Activated CD4-positive, alpha-beta T cell treated with anti-CD3 and anti-CD28 coated beads for 24 hours (primary cell): Measurements from ENCODE around the gene TUNAR.
"Not testable (repeated sequence)": the region's sequence is repeated elsewhere in the genome, so short reads cannot be mapped to it uniquely, and the experiment has no call there.

Source experiments
- DNase-seq, 2 donors: peaks; one replicate each; pipeline ENCODE4 v3.0.0-alpha.2; 2020; ENCODE audit warnings: low read depth in 2 of 2

TUNAR gene

DNA sequence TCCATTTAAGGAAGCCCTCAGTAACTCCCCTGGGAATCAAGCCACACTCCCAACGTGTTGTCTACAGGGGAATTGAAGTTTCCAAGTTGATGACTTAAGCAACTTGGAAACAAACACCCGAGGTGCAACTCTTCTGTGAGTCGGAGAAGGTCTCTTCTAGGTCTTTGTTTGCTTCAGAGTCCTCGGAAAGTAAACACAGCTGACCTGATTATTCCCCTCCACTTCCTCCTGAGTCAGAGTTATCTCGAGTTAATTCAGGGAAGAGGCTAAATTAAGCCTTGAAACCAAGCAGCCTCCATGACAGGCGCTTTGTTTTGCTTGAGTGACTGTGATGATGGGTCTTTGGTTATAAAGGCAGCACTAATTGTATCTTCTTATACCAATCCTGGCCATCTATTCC is 41.8 kb downstream of the TUNAR start:
- DNase-seq, result no peak

GRCh38 chr14:95920769-95921438 is 44.3 kb downstream of the TUNAR start:
- DNase-seq, result no peak

- no peak for DNase-seq
Measured at GRCh38 chr14:95922080-95922479, 45.4 kb downstream of the TUNAR start.

- DNase-seq, result no peak
Measured at GRCh38 chr14:95928751-95929150, 52.1 kb downstream of the TUNAR start.

DNA sequence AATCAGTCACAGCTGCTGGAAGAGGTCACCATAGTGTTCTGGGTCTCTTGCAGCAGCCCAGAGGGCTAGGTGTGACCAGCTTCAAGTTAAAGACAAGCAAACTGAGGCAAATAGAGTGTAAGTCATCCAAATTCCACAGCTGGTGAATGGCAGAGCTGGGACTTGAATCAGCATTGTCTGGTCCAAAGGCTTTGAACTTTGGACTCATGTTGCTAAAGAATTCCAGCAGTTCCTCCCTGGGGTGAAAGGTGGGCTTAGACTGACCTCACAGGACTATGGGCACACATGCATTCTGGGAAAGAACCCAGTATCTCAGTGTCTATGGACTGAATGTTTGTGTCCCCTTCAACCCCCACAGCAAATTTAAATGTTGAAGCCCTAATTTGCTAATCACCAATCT is 54.8 kb downstream of the TUNAR start:
- DNase-seq, result no peak

- DNase-seq, result no peak
Measured at GRCh38 chr14:95935228-95935822, 58.7 kb downstream of the TUNAR start.

DNA sequence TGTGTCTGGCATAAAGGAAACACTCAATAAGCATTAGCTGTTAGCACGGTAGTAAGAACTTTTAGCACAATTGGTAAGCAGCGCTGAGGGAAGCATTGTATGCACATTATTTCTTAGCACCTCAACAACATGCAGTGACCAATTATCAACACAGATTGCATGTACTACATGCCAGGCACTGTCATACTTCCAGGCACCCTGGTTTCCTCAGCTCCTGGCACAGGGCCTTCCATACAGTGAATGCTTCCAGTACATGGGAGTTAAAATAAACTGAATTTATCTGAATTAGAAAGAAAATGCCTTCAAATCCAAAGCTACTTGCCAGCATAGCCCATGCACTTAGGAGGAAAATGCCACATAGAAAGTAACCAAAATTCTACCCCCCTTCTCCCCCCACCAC is 59.4 kb downstream of the TUNAR start:
- DNase-seq, result no peak

- no peak for DNase-seq
Measured at GRCh38 chr14:95939335-95939734, 62.7 kb downstream of the TUNAR start.

DNA sequence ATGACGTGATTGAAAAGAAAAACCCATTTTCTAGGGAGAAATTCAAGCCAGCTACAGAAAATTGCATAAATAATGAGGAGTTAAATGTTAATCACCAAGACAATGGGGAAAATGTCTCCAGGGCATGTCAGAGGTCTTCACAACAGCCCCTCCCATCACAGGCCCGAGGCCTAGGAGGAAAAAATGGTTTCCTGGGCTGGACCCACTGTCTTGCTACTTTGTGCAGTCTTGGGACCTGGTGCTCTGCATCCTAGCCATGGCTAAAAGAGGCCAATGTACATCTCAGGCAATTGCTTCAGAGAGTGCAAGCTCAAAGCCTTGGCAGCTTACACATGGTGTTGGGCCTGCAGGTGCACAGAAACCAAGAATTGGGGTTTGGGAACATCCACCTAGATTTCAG is 65.3 kb downstream of the TUNAR start:
- DNase-seq, result no peak

DNA sequence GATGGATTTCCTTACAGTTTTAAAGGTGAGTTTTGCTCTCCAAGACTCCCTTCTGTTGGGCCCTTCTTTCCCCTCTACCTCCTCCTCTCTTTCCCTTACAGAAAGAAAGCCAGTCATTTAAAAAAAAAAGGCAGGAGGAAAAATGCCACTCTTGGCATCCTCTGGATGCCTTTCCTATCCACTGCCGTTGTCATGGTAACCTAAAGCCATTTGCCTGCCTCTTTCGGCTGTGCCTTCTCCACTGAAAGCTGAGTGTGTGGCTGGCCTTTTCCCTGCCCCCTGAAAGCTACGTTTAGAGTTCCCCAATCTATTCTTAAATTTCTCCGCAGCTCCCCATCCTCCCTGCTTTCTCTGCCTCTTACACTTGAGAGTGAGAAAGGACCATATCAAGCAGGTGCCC is 67.1 kb downstream of the TUNAR start:
- DNase-seq, result no peak

- no peak for DNase-seq
Measured at GRCh38 chr14:95944462-95944861, 67.8 kb downstream of the TUNAR start.

DNA sequence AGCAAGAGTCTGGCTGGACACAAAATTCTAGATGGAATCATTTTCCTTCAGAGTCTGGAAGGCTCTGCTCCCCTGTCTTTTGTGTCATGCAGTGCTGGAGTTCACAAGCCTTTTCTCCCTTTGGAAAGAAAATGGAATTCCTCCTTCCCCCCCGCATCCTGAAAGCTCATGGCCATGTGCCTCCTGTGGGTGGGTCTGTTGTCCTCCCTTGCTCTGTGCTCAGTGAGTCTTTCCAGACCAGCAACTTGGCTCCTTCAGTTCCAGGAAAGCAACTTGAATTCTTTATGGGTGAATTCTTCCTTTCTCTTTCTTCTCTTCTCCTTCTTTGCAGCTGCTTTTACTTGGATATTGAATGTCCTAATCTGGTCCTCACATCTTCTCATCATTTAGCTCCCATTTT is 70.2 kb downstream of the TUNAR start:
- DNase-seq, result no peak

DNA sequence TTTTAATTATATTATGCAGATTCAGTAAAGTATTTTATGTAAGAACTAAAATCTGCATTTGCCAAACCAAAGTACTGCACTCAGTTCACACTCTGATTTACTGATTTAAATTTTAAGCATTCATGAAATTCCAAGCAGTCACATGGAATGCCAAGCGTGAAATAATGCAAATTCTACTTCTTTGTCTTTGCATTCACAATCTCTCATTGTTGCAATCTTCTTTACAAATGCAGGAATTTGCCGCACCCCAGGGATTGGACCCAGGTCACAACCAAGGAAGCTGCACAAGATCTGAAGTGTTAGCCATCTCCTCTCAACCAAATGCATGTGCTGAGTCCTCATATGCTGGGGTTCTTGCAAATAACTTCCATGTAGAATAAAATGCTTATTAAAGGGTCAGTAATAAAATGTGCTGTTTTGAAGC is 71.9 kb downstream of the TUNAR start:
- DNase-seq, result no peak

- DNase-seq, result no peak
Measured at GRCh38 chr14:95951359-95951758, 74.7 kb downstream of the TUNAR start.

- no peak for DNase-seq
Measured at GRCh38 chr14:95953111-95953724, 76.6 kb downstream of the TUNAR start.

DNA sequence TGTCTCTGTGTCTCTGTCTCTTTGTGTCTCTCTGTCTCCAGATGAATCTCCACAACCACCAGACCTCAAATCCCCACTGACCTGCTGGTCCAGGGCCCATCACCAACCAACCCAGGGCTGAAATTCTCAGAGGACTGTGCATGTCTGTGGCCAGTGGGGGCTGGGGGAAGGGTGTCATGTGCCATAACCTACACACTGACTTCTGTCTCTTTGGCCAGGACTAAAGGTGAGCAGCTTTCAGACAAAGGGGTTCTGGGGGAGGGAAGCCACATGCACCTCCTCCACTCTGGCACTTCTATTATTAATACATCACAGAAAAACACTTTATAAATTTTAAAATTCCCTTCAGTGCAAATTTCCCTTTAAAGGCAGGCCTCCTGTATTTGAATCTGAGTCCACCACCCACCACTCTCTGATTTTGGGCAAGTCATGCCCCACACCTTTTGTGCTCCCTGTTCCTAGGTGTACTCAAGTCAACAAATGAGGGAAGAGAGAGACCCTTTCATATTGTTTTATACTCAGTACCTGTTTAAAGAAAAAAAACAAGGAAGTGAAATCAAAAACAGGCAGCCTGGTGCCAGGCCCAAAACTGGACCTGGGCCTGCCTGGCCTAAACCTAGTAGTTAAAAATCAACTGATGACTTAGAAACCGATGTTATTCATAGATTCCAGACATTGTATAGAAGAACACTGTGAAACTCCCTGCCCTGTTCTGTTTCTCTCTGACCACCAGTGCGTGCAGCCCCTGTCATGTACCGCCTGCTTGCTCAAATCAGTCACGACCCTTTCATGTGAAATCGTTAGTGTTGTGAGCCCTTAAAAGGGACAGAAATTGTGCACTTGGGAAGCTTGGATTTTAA is 80.2 kb downstream of the TUNAR start:
- no peak for DNase-seq

DNA sequence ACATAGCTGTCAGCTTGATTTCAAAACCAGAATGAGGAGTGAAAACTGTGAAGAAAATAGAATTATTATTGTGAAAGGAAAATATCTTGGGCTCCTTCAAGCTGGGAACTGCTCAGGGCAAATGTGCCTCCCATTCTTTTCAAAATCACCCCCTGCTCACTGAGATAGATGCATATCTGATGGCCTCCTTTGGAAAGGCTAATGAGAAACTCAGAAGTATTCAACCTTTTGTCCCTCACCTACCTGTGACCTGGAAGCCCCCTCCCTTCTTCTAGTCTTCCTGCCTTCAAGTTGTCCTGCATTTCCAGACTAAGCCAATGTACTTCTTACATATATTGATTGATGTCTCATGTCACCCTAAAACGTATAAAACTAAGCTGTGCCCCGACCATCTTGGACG is 81.5 kb downstream of the TUNAR start:
- no peak for DNase-seq

DNA sequence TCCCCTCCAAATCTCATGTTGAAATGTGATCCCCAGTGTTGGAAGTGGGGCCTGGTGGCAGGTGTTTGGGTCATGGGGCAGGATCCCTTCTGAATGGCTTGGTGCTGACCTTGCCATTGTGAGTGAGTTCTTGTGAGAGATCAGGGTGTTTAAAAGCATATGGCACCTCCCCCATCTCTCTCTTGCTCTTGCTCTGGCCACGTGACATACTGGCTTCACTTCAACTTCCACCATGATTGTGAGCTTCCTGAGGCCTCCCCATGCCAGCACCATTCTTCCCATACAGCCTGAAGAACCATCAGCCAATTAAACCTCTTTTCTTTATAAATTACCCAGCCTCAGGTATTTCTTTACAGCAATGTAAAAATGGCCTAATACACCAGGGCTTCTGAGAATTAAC is 82.7 kb downstream of the TUNAR start:
- no peak for DNase-seq

DNA sequence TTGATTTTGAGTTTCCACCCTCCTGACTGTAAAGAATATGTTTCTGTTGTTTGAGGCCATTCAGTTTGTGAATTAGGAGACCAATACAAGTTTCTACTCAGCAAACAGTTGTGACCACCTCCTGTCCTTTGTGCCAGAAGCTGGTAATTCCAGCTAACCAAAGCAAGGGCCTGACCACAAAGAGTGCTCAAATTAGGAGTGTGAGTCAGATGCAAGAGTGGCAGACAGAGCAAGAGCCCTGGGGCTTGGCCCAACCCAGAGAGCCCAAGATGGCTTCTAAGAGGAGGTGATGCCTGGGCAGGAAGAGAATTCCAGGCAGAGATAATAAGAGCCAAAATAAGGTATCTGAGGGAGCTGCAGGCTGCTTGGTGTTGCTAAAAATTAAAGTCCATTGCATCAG is 84.8 kb downstream of the TUNAR start:
- no peak for DNase-seq

GRCh38 chr14:95964901-95965300 is 88.3 kb downstream of the TUNAR start:
- no peak for DNase-seq

DNA sequence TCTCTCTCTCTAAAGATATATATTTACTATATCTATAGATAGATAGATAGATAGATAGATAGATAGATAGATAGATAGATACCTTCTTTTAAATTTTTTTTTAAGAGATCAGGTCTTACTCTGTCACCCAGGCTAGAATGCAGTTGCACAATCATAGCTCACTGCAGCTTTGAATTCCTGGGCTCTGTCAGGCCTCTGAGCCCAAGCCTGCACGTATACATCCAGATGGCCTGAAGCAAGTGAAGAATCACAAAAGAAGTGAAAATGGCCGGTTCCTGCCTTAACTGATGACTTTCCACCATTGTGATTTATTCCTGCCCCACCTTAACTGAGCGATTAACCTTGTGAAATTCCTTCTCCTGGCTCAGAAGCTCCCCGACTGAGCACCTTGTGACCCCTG is 91.4 kb downstream of the TUNAR start:
- not testable (repeated sequence) for DNase-seq
